ENCODE data around the gene IFT20.
"Not testable (repeated sequence)": the region's sequence is repeated elsewhere in the genome, so short reads cannot be mapped to it uniquely, and the experiment has no call there.

The IFT20 gene

DNA sequence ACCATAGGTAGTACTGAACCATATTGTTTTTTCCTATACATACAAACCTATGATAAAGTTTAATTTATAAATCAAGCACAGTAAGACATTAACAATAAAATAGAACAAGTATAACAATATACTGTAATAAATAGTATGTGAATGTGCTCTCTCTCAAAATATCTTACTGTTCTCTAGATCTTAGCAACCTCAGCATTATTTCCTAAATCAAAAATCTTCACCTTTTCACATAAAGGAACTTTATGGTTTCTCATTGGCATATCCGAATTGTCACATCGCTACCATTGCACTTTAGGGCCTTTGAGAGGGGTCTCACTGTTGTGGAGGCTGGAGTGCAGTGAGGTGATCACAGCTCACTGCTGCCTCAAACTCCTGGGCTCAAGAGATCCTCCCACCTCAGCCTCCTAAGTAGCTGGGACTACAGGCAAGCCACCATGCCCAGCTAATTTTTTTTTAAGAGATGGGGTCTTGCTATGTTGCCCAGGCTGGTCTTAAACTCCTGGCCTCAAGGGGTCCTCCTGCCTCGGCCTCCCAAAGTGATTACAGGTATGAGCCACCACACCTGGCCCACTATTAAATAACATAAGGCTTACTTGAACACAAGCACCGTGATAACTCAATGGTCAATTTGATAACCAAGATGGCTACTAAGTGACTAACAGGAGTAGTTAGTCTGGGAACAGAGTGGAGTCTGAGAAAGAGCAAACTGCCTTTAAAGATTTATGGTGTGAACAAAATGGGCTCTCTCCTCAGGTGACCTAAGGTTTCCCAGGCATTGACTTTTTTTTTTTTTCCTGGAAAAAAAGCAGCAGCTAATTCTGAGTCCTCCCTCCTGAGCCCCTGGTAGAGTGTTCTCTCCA is 19.2 kb downstream of the IFT20 start:
- DNase-seq (ENCODE audit: low read depth in 2 of 2), result no peak

DNA sequence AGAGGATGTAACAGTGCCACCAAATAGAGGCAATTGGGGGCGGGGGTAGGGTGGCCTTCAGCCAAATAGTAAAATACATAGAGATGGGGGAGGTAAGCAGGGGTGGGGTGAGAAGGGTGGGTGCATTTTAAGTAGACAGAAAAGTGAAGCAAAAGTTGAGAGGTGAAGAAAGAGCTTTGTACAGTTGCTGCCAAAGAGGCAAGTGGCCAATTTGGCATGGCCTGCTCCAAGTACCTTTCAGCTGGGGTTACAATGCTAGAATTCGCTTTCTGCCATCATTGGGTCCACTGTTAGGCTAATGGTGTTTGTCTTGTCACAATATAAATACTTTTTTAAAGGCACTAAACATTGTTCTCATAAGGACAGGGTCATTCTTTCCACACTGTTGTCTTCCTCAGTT is 21.4 kb downstream of the IFT20 start:
- DNase-seq (ENCODE audit: low read depth in 2 of 2), result no peak

DNA sequence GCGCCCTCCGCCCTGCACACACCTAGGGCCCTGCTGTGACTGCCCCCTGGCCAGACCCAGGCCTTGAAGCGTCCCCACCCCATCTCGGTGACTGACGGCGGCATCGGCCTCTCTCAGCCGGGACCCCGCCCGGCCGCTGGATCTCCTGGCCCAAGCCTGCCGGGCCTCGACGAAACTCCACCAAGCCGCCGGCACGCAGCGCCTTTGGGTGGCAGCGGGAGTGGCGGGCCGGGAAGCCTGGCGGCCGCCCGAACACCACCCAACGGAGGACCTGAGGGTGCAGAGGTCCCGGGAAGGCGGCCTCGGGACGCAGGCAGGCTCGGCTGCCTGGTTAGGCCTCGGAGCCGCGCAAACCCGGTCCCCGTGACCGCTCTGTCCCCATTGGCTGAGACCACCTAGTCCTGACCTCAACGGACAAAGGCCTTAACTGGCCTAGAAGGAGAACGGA is 28.3 kb downstream of the IFT20 start:
- no peak for DNase-seq (ENCODE audit: low read depth in 2 of 2)

DNA sequence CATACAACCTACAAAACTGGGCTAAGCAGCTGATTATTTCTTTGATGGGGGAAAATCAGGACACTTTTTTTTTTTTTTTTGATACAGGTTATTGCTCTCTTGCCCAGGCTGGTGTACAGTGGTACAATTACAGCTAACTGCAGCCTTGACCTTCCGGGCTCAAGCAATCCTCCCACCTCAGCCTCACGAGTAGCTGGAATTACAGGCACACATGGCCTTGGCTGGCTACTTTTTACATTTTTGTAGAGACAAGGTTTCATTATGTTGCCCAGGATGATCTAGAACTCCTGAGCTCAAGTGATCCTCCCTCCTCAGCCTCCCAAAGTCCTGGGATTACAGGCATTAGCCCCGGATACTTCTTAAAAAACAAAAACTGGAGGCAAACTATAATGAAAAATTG is 36.8 kb downstream of the IFT20 start:
- DNase-seq (ENCODE audit: low read depth in 2 of 2), result no peak

DNA sequence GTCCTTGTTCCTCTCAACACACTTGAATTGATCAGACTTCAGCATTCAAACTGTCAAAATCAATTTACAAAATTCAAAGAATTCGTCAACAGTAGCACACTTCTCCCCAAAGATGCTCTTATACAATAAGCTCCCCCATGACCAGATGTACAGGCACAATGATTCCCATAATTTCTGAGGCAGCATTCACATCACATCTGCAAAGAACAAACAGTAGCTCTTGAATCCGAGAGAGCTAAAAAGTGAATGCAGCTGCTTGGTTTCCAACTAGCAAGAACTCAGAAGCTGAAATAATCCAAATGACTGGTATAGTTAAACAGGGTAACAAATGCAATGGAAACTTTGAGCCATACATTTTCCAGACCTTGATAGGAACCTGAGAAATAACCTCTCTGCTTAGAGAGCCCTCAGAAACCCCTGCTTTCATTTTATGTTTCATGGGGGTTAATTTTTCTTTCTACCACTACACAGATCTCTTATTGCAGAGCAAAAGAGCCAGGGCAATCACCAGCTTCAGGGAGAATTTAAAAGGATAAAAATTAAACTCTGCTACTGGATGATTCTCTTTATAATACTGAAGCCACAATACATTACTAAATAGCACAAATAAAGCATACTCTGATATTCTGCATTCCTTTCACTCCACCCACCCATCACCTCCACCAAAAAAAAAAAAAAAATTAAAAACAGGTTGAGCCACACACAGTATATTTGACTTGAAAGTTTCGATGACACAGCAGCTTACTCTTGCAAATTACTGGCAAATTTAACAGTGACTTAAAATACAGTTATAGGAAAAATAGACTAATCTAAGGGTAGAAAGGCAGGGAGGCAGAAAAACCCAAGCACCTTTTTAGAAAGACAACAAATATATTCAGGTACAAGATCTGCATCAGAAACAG is 39.3 kb downstream of the IFT20 start:
- no peak for DNase-seq (ENCODE audit: low read depth in 2 of 2)

DNA sequence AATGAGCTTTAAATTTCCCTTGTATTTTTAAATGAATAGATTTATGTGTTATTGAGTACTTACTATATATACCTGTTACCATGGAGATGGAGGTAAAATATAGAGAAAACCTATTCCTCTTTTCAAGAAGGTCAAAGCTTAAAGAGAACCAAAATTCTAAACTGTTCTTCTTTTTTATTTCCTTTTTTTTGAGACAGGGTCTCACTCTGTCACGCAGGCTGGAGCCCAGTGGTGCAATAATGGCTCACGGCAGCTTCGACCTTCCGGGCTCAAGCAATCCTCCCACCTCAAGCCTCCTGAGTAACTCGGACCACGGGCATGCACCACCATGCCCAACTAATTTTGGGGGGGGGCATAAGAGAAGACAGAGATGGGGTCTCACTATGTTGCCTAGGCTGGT is 41.3 kb downstream of the IFT20 start:
- DNase-seq (ENCODE audit: low read depth in 2 of 2), result no peak

DNA sequence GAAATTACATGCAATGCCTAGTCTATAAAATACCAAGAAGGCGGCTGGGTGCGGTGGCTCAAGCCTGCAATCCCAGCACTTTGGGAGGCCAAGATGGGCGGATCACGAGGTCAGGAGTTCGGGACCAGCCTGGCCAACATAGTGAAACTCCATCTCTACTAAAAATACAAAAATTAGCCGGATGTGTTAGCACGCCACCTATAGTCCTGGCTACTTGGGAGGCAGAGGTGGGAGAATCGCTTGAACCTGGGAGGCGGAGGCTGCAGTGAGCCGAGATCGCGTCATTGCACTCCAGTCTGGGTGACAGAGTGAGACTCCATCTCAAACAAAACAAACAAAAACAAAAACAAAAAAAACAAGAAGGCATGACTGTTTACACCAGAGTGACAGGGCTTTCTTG is 42.4 kb downstream of the IFT20 start:
- DNase-seq (ENCODE audit: low read depth in 2 of 2), result not testable (repeated sequence)

DNA sequence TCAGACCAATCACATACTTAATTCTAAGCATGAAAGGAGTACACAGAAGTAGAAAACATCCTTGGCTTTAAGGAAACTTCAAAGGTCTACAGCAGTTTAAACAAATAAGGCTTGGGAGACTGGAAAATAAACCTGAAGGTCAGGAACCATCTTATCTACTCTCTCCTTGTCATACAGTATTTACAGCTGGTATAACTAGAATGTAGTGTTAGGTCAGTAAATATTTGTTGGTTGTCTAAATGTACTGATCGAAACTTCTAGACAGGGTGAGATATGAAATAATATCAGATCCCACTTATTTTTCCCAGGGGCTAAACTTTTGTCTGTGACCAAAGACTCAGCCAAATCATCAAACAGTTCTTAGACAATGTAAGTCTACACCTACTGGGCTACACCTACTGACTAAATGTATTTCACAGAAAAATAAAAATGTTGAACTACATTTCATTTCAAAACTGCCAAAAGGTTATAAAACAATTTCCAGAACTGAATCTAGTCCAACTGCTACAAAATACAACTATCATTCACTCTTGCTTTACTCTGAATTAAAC is 43.4 kb downstream of the IFT20 start:
- DNase-seq (ENCODE audit: low read depth in 2 of 2), result no peak

DNA sequence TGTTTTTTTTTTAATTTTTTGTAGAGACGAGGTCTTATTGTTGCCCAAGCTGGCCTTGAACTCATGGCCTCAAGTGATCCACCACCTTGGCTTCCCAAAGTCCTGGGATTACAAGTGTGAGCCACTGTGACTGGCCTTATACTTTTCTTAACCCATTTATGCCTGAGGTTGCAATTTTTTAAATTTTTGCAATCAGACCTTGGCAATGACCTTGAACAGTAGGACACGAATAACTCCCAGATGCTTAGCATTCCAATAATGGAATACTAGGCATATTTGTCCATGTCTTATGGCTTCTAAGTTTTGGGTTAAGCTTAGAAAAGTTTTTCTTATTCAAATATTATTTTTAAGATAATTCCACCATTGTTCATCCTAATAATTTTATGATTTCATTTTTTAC is 44.6 kb downstream of the IFT20 start:
- no peak for DNase-seq (ENCODE audit: low read depth in 2 of 2)

DNA sequence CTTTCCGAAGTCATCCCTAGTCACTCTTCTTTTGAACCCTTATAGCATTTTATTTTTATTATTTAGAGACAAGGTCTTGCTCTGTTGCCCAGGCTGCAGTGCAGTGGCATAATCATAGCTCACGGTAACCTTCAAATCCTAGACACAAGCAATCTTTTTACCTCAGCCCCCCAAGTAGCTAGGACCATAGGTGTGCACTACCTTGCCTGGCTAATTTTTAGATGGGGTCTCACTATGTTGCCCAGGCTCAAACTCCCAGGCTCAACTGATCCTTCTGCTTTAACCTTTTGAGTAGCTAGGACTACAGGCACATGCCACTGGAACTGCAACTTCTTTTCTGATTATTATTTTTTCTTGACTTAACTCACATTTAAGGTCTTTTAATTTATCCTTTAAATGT is 49.3 kb downstream of the IFT20 start:
- DNase-seq (ENCODE audit: low read depth in 2 of 2), result no peak

DNA sequence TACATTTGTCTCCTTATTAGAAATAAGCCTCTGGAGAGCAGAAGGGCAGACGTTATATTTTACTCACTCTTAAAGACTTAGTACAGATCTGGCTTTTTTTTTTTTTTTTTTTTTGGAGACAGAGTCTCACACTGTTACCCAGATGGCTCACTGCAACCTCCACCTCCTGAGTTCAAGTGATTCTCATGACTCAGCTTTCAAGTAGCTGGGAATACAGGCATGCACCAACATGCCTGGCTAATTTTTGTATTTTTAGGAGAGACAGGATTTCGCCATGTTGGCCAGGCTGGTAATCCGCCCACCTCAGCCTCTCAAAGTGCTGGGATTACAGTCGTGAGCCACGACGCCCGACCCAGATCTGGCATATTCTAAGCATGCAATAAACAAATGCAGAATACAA is 52.7 kb downstream of the IFT20 start:
- no peak for DNase-seq (ENCODE audit: low read depth in 2 of 2)

DNA sequence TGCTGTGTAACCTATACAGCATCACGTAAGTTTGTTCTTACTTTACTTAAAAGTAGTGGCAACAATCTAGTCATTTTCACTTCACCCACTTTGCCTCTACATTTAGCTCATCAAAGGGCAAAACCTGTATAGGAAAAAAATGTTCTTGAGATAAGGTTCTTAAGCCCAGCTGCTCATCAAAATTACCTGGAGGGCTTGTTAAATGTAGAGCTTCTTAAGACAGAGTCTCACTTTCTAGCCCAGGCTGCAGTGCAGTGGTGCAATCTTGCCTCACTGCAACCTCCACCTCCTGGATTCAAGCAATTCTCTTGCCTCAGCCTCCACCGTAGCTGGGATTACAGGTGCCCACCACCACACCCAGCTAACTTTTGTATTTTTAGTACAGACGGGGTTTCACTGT is 54.4 kb downstream of the IFT20 start:
- DNase-seq (ENCODE audit: low read depth in 2 of 2), result no peak

DNA sequence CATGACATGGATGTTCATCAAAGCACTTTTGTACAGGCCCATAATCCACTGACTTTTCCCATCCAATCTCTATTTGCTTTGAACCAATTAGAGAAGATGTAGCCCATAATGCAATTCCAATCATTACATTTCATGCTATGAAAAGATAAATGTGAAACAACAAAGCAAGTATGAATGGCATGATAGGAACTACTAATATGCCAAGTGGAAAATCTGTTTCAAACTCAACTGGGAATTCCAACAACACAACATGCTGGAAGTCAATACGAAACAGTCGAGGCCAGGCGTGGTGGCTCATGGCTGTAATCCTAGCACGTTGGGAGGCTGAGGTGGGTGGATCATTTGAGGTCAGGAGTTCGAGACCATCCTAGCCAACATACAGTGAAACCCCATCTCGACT is 55.9 kb downstream of the IFT20 start:
- DNase-seq (ENCODE audit: low read depth in 2 of 2), result no peak

Measured in stimulated activated CD4-positive, alpha-beta T cell treated with anti-CD3 and anti-CD28 coated beads, Interleukin-12 subunit alpha, Interleukin-12 subunit beta, amount 100 ng/mL, for 24 hours (primary cell).